CD4-positive, alpha-beta T cell treated with Interleukin-17A for 4 hours (primary cell): ENCODE measurements around the gene KCNQ1OT1.

Experiments used
- DNase-seq: peaks from one replicate; pipeline ENCODE4 v3.0.0-alpha.2; 2020; ENCODE audit warnings: mixed read lengths

KCNQ1OT1 gene

DNA sequence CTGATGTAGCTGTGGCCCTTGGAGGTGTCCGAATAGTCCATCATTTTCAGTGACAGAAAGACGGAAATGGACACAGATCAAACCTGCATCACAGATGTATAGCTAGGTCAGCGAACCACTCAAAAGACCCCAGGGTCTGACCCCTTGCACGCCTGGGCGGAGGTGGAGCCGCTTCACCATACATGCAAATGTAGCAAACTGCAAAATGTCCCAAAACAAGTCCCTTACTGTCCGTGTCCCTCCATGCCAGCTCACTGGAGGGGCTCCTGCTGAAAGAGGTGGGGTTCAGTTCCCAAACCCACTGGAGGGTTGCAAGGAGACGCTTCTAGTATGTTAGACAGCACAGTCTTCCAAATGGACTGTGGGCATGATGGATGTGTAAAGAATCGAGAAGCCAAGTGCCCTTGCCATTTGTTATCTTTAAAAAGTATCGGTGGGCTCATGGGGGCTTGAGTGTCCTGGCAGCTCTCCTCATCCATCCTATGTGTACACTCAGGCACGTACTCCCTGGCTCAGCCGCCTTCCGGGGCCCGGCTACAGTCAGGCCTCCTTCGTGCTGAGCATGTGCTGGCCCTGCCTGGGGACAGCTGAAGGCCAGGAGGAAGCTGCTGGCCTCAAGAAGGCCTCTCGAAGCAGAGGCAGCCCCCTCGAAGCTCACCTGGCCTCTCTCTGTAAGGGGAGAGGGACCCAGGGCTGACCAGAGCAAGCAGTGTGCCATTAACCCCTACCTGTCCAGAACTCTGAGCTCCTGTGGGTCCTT lies 20.2 kb upstream of the KCNQ1OT1 start:
- DNase-seq, result no peak

DNA sequence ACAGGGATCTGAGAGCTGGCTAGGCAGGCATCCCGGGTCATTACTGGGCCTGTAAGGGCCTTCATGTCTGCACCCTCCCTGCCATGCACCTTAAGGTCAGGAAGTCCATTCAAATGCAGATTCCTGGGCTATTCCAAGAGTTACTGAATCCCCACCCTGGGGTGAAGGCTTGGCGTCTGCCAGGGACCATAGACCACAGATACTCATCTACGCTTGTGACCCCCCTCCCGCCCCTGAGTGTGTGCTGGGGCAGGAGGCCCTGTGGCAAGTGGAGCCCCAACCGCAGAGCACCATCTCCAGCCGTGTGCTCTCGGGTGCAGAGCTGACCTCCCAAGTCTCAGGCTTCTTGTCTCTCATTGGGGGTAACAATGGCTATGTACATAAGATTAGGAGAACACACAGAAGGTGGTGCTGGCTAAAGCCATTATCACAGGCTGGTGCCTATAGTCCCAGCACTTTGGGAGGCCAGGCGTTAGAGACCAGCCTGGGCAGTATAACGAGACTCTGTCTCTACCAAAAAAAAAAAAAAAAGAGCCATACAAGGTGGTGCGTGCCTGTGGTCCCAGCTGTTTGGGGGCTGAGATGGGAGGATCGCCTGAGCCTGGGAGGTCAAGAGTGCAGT lies 19.1 kb upstream of the KCNQ1OT1 start:
- DNase-seq, result no peak

GRCh38 chr11:2717561-2718325 lies 17.9 kb upstream of the KCNQ1OT1 start:
- no peak for DNase-seq

GRCh38 chr11:2716376-2717095 lies 16.7 kb upstream of the KCNQ1OT1 start:
- DNase-seq, result no peak

DNA sequence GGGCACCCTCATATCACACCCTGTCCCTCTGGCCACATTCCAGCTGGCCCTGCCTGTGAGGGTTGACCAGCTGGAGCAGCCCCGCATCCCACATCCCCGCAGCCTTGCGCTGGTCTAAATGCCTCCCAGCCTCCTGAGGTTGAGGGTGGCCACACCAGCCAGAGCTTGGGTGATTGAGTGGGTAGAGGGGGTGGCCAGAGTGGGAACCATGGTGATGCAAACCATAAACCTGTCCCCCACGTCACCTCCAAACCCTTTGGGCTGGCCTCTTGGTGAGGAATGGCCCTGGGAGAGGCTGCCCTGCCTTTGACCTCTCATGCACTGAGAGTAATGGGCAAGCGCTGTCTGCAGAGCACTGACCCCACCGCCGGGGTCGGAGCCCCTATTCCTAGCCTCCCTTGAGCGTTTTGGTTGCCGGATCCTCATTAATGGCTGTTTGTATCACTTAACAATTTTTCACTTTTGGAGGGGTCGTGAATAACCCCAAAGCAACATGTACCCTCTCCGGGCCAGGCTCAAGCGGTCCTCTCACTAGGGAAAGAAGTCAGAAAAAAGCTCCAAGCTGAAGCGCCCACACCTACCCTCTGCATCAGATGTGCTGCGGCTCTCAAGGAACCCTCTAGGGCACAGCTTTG lies 16.0 kb upstream of the KCNQ1OT1 start:
- no peak for DNase-seq

DNA sequence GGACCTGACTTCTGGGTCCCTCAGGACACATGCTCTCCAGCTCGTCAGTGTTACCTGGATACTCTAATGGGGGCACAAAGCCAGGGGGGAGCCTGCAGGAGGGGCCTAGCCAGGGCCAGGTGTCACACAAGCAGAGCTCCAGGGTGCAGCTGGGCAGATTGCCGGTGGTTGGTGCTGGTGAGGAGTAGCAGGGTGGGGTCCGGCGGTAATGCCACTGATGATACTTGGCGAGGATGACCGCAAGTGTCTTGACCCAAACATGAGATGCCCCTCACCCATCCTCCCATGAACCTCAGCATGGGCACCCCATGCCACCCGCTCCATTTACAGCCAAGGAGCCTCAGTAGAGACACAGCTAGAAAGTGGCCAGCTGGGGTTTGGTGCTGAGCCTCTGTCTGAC lies 15.1 kb upstream of the KCNQ1OT1 start:
- no peak for DNase-seq

DNA sequence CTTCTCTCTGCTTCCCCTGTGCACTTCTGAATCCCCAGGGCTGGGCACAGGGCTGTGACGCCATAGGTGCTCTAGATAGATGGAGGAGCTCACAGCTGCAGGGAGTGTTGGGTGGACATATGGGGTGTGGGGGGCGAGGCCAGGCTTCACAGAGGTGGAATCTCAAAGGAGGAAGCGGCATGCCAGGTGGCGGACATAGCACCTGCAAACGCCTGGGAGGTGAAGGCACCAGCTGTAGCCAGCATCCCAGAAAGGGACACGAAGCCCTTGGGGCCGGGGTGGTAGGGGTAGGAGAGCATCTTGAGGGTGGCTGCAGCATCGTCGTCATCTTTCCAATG lies 14.6 kb upstream of the KCNQ1OT1 start:
- DNase-seq, result no peak

GRCh38 chr11:2713661-2714462 lies 14.1 kb upstream of the KCNQ1OT1 start:
- no peak for DNase-seq

DNA sequence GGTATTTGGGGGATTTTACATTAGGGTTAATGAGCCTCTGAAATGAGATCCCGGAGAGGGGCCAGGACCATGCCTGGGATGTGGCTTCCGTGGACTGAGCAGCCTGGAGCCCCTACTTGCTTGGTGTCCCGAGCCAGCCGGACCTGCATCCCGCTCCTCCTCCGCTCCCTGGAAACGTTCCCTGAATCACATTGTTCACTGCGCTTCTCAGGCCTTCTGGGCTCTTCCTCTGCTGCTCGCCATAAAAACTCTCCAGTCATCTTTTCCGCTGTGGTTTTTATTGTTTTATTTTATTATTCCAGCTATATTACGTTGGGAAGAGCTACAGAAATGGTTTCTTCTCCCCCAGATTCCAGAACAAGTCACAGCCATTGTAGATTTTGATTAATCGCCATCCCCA lies 13.3 kb upstream of the KCNQ1OT1 start:
- DNase-seq, result no peak

DNA sequence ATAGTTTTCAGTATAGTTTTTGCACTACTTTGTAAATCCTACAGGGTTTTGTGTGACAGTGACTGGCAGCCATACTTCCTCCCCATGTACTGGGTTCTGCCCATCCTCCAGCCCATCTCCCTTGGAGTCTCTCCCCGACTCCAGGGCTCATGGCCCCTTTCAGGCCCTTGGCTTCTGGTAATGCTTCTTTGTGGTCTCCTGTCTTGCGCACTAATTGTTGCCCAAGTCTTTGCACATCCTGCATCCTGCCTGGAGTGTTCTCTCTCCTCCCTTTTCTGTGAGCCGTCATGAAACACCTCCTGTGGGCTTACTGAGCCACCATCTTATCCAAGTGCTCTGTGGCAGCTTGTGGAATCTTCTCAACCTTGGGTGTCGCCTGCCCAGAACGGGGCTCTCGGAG lies 11.4 kb upstream of the KCNQ1OT1 start:
- DNase-seq, result no peak

- no peak for DNase-seq
Observed at GRCh38 chr11:2709429-2709828, 9.6 kb upstream of the KCNQ1OT1 start.

DNA sequence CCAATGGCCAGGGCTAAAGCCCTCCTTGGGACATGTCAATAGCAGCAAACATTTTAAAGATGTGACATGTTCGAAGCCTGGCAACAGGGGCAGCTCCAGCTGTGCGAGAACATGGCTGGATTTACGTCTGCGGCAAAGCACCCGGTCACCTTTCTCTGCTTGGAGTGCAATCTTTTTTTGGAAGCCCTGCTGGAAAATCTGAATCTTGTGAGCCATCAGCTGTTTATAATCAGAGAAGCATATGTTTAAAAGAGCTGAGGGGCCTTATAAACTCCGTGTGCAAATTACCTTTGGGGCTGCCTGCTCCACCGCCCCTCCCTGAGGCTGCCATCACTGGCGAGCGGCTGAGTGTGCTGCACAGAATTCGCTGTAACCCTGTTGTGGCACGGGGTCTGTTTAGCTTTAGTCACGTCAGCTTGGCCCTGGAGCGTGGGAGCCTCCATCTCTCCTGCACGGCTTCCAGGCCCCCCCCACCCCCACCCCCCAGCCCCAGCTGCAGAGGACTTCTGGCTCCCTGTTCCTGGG lies 9.0 kb upstream of the KCNQ1OT1 start:
- DNase-seq, result no peak

DNA sequence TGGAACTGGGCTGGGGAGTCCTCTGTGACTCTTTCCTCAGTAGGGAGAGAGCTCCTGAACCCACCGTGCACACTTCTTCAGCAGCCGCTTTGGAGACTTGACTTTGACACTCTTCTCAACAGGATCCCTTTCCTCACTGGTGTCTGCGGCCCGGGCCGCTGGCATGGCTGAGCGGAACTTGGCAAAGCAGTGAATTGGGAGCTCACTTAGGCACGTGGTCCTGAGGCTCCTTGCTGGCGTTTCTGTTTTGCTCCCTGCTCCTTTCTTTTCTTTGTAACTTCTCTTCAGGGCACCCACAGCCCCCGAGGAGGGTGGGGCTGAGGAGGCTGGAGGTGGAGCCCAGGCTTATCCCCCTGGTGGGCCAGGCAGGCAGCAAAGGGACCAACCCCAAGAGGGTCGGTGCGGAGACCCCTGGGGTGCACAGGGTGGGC lies 8.4 kb upstream of the KCNQ1OT1 start:
- DNase-seq, result no peak

GRCh38 chr11:2707736-2708135 lies 7.9 kb upstream of the KCNQ1OT1 start:
- DNase-seq, result no peak

GRCh38 chr11:2706321-2706720 lies 6.5 kb upstream of the KCNQ1OT1 start:
- DNase-seq, result no peak

GRCh38 chr11:2704896-2705606 lies 5.3 kb upstream of the KCNQ1OT1 start:
- no peak for DNase-seq

DNA sequence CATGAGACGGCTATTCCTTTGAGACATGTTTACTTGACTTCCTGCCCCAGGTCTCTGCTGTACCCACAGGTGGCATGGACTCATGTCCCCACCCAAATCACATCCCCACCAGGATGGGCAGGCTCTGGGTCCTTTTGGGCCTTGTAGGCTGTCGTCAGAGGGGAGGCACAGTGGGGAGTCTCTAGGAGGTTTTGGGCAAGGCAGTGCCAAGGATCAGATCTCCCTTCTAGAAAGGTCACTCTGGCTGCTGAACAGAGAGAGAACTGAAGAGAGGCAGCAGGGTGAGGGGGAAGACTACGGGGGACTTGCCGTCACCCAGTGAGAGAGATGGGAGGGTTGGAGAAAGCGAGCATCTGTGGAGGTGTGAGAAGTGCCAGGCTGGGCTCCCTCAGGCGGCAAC lies 4.6 kb upstream of the KCNQ1OT1 start:
- no peak for DNase-seq

GRCh38 chr11:2703363-2704141 lies 3.8 kb upstream of the KCNQ1OT1 start:
- no peak for DNase-seq

GRCh38 chr11:2702771-2703362 lies 3.1 kb upstream of the KCNQ1OT1 start:
- DNase-seq, result no peak

DNA sequence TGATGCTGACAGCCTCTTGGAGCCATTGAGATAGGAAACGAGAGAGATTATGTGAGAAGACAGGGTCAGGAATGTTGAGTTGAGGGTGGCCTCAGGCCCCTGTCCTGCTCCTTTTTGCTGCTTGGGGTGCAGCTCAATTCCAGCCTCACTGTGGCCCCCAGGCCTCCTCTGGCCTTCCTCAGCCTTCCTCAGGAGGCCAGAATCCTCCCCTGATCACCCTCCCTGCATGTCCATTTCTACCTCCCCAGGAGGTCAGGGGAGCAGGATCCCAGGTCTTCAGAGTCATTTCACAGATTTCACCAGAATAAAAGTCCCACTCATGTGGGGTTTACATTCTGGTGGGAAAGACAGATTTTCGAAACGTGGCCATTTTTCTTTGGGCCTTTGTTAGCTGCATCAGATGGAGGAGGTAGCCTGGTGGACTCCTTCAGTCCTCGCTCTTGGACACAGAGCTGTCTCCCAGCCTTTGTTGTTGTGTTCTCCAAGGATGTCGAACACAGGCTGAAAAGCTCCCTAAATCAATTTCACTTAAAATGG lies 2.2 kb upstream of the KCNQ1OT1 start:
- DNase-seq, result no peak
